ENCODE measurements around the gene GBE1.

Gene GBE1

GRCh38 chr3:81764002-81764401 is 2.6 kb upstream of the GBE1 start:
- H3K4me1 ChIP-seq (ENCODE audit: control insufficient read depth, insufficient read depth, low read depth, low read length) = peaks cover 4% of the 10 kb centered on the region
- H3K18ac ChIP-seq (ENCODE audit: low read depth in 1 of 2, low read length in 2 of 2) = no peak overlapping the region
- no peak overlapping the region for H3K4me2 ChIP-seq (ENCODE audit: low read length, poor library complexity, severe bottlenecking)
- 88% methylated on average over 7 of the region's 7 CpGs for WGBS
- H4K8ac ChIP-seq (ENCODE audit: low read length) = no peak overlapping the region
- no peak overlapping the region for H3K23ac ChIP-seq (ENCODE audit: low read length in 2 of 2)
- H3K9ac ChIP-seq (ENCODE audit: low read length) = no peak overlapping the region
- no peak overlapping the region for H2BK15ac ChIP-seq (ENCODE audit: low read depth, poor library complexity, severe bottlenecking)
- no peak overlapping the region for H2BK12ac ChIP-seq (ENCODE audit: low read length in 2 of 2)
- peaks cover 0 to under 1% of the 10 kb centered on the region in 2 experiments for H3K36me3 ChIP-seq (ENCODE audit: control insufficient read depth in 1 of 2, insufficient read depth in 2 of 2, low read depth in 1 of 2, low read length in 2 of 2)
- H4K91ac ChIP-seq (ENCODE audit: low read length) = no peak overlapping the region
- no peaks in the 10 kb centered on the region for H3K9me3 ChIP-seq (ENCODE audit: control insufficient read depth, low read length)
- H2BK5ac ChIP-seq (ENCODE audit: low read depth, low read length, poor library complexity, severe bottlenecking) = no peak overlapping the region
- peak overlapping the region; percentile 68 for H3K27ac ChIP-seq (ENCODE audit: low read length, poor library complexity, severe bottlenecking)
- peaks cover 1% of the 10 kb centered on the region for H3K79me1 ChIP-seq (replicated peaks; ENCODE audit: low read length, poor library complexity, severe bottlenecking)
- H2AK5ac ChIP-seq (ENCODE audit: low read length, severe bottlenecking) = no peak overlapping the region
- no peak overlapping the region for H3K14ac ChIP-seq (ENCODE audit: low read length in 2 of 2)
- no peaks in the 10 kb centered on the region for H3K27me3 ChIP-seq (ENCODE audit: control insufficient read depth in 1 of 2, insufficient read depth in 1 of 2, low read length in 2 of 2)
- H3K4ac ChIP-seq (ENCODE audit: low read depth in 1 of 2, low read length in 2 of 2) = no peak overlapping the region
- H2BK120ac ChIP-seq (ENCODE audit: low read depth, low read length) = no peak overlapping the region
- no peak for DNase-seq
- H2AFZ ChIP-seq (ENCODE audit: low read depth, low read length) = no peak overlapping the region
- H3K4me3 ChIP-seq (ENCODE audit: insufficient read depth in 1 of 2, low read depth in 1 of 2, low read length in 2 of 2) = no peak overlapping the region

DNA sequence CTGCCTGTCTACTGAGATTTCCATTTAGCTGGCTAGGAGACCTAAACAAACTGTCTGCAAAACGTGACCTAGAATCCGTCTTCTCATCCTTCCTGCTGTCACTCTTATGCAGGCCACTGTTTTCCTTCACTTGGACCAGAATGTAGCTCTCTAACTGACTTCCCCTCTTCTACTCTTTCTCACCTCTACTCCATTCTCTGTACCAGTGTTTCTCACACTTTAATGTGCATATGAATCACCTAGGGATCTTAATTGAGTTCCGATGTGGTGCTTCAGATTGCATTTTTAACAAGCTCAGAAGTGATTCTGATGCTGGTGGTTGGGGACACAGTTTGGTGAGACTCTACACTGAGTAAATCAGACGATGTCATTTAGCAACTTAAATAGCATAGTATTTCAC is 1.6 kb upstream of the GBE1 start:
- Histone ChIP-seq H3K27ac (ENCODE audit: low read length, poor library complexity, severe bottlenecking) (no peak overlapping the region), H2BK12ac (ENCODE audit: low read length in 2 of 2) (no peak overlapping the region), H3K79me1 (replicated peaks; ENCODE audit: low read length, poor library complexity, severe bottlenecking) (peaks cover 1% of the 10 kb centered on the region), H3K4me3 (ENCODE audit: insufficient read depth in 1 of 2, low read depth in 1 of 2, low read length in 2 of 2) (peak overlapping the region in 1 of 2 experiments; percentile 83), H3K14ac (ENCODE audit: low read length in 2 of 2) (no peak overlapping the region), H3K36me3 (ENCODE audit: control insufficient read depth in 1 of 2, insufficient read depth in 2 of 2, low read depth in 1 of 2, low read length in 2 of 2) (peaks cover 0 to 3% of the 10 kb centered on the region in 2 experiments), H2AK5ac (ENCODE audit: low read length, severe bottlenecking) (no peak overlapping the region), H3K18ac (ENCODE audit: low read depth in 1 of 2, low read length in 2 of 2) (no peak overlapping the region), H3K9ac (ENCODE audit: low read length) (peak overlapping the region; percentile 96), H2BK120ac (ENCODE audit: low read depth, low read length) (no peak overlapping the region), H2BK15ac (ENCODE audit: low read depth, poor library complexity, severe bottlenecking) (no peak overlapping the region), H3K4me2 (ENCODE audit: low read length, poor library complexity, severe bottlenecking) (no peak overlapping the region), H4K8ac (ENCODE audit: low read length) (no peak overlapping the region), H3K4me1 (ENCODE audit: control insufficient read depth, insufficient read depth, low read depth, low read length) (peaks cover 3% of the 10 kb centered on the region), H4K91ac (ENCODE audit: low read length) (no peak overlapping the region), H3K23ac (ENCODE audit: low read length in 2 of 2) (no peak overlapping the region), H3K27me3 (ENCODE audit: control insufficient read depth in 1 of 2, insufficient read depth in 1 of 2, low read length in 2 of 2) (no peaks in the 10 kb centered on the region), H2BK5ac (ENCODE audit: low read depth, low read length, poor library complexity, severe bottlenecking) (no peak overlapping the region), H2AFZ (ENCODE audit: low read depth, low read length) (no peak overlapping the region), H3K9me3 (ENCODE audit: control insufficient read depth, low read length) (no peaks in the 10 kb centered on the region), H3K4ac (ENCODE audit: low read depth in 1 of 2, low read length in 2 of 2) (no peak overlapping the region)
- 70% methylated on average over 4 of the region's 4 CpGs for WGBS
- DNase-seq = no peak

GRCh38 chr3:81761904-81762580 is 597 bp upstream of the GBE1 start:
- peak overlapping the region; percentile 95 for H2BK15ac ChIP-seq (ENCODE audit: low read depth, poor library complexity, severe bottlenecking)
- WGBS = 24% methylated on average over 3 of the region's 6 CpGs

DNA sequence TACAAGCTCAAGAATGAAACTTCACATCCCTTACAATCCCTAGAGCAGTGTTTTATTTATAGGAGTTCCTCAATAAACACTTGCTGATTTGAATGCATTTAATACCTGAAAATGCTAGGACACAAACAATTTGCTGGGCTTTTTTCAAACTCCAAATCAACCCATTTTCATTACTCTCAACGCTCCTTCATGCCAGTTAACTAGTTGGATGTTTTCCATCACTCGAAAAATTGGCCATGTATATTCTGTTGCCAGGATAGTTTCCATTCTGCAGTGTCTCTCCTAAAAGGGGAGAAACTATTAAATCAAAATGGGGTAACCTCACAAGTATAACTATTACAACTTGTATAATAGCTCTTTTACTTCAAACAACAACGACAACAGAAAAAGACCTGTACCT is 1.2 kb downstream of the GBE1 start:
- 100% methylated on average over 2 of the region's 3 CpGs for WGBS
- peak overlapping the region; percentile 5 for H3K4me2 ChIP-seq (ENCODE audit: low read length, poor library complexity, severe bottlenecking)

More at GRCh38 chr3:81761904-81762580, 597 bp upstream of the GBE1 start:
- Histone ChIP-seq H2BK120ac (ENCODE audit: low read depth, low read length) (peak overlapping the region; percentile 91), H3K27me3 (ENCODE audit: control insufficient read depth in 1 of 2, insufficient read depth in 1 of 2, low read length in 2 of 2) (no peaks in the 10 kb centered on the region), H3K23ac (ENCODE audit: low read length in 2 of 2) (no peak overlapping the region), H4K8ac (ENCODE audit: low read length) (peak overlapping the region; percentile 100), H3K36me3 (ENCODE audit: control insufficient read depth in 1 of 2, insufficient read depth in 2 of 2, low read depth in 1 of 2, low read length in 2 of 2) (peaks cover 0 to 13% of the 10 kb centered on the region in 2 experiments), H3K18ac (ENCODE audit: low read depth in 1 of 2, low read length in 2 of 2) (peak overlapping the region; percentile 95 to 100), H3K4me3 (ENCODE audit: insufficient read depth in 1 of 2, low read depth in 1 of 2, low read length in 2 of 2) (peak overlapping the region; percentile 74 to 83), H3K9ac (ENCODE audit: low read length) (peak overlapping the region; percentile 96), H2AK5ac (ENCODE audit: low read length, severe bottlenecking) (peak overlapping the region; percentile 87), H2AFZ (ENCODE audit: low read depth, low read length) (peak overlapping the region; percentile 88), H3K14ac (ENCODE audit: low read length in 2 of 2) (peak overlapping the region in 1 of 2 experiments; percentile 81), H4K91ac (ENCODE audit: low read length) (peak overlapping the region; percentile 91), H2BK12ac (ENCODE audit: low read length in 2 of 2) (peak overlapping the region; percentile 40 to 77), H3K79me1 (replicated peaks; ENCODE audit: low read length, poor library complexity, severe bottlenecking) (peaks cover 1% of the 10 kb centered on the region), H2BK5ac (ENCODE audit: low read depth, low read length, poor library complexity, severe bottlenecking) (no peak overlapping the region), H3K27ac (ENCODE audit: low read length, poor library complexity, severe bottlenecking) (peak overlapping the region; percentile 99), H3K4me1 (ENCODE audit: control insufficient read depth, insufficient read depth, low read depth, low read length) (peaks cover 3% of the 10 kb centered on the region), H3K4ac (ENCODE audit: low read depth in 1 of 2, low read length in 2 of 2) (peak overlapping the region; percentile 94 to 100), H3K4me2 (ENCODE audit: low read length, poor library complexity, severe bottlenecking) (peak overlapping the region; percentile 76), H3K9me3 (ENCODE audit: control insufficient read depth, low read length) (no peaks in the 10 kb centered on the region)
- no peak for DNase-seq

More for the DNA sequence above, 1.2 kb downstream of the GBE1 start:
- Histone ChIP-seq H3K14ac (ENCODE audit: low read length in 2 of 2) (no peak overlapping the region), H3K4me1 (ENCODE audit: control insufficient read depth, insufficient read depth, low read depth, low read length) (no peaks in the 10 kb centered on the region), H2AFZ (ENCODE audit: low read depth, low read length) (no peak overlapping the region), H3K27me3 (ENCODE audit: control insufficient read depth in 1 of 2, insufficient read depth in 1 of 2, low read length in 2 of 2) (no peaks in the 10 kb centered on the region), H2AK5ac (ENCODE audit: low read length, severe bottlenecking) (no peak overlapping the region), H3K79me1 (replicated peaks; ENCODE audit: low read length, poor library complexity, severe bottlenecking) (peaks cover 5% of the 10 kb centered on the region), H2BK120ac (ENCODE audit: low read depth, low read length) (no peak overlapping the region), H3K9me3 (ENCODE audit: control insufficient read depth, low read length) (peaks cover under 1% of the 10 kb centered on the region), H3K4ac (ENCODE audit: low read depth in 1 of 2, low read length in 2 of 2) (no peak overlapping the region), H4K8ac (ENCODE audit: low read length) (no peak overlapping the region), H3K4me3 (ENCODE audit: insufficient read depth in 1 of 2, low read depth in 1 of 2, low read length in 2 of 2) (peak overlapping the region in 1 of 2 experiments; percentile 83), H2BK5ac (ENCODE audit: low read depth, low read length, poor library complexity, severe bottlenecking) (no peak overlapping the region), H3K18ac (ENCODE audit: low read depth in 1 of 2, low read length in 2 of 2) (no peak overlapping the region), H2BK12ac (ENCODE audit: low read length in 2 of 2) (no peak overlapping the region), H3K9ac (ENCODE audit: low read length) (peak overlapping the region; percentile 96), H4K91ac (ENCODE audit: low read length) (no peak overlapping the region), H3K23ac (ENCODE audit: low read length in 2 of 2) (no peak overlapping the region), H2BK15ac (ENCODE audit: low read depth, poor library complexity, severe bottlenecking) (no peak overlapping the region), H3K27ac (ENCODE audit: low read length, poor library complexity, severe bottlenecking) (peak overlapping the region; percentile 99), H3K36me3 (ENCODE audit: control insufficient read depth in 1 of 2, insufficient read depth in 2 of 2, low read depth in 1 of 2, low read length in 2 of 2) (peaks cover 0 to 30% of the 10 kb centered on the region in 2 experiments)
- DNase-seq = no peak

Measured in mesenchymal stem cell (in vitro differentiated cells and primary cell).